ENCODE results near the gene PPP6R3. TPM values are rescaled to one million over a fixed set of nuclear protein-coding genes. Genes with fewer than 3 reads are reported as not detected.
"Not testable (repeated sequence)": the region's sequence is repeated elsewhere in the genome, so short reads cannot be mapped to it uniquely, and the experiment has no call there.

The PPP6R3 gene
- total RNA-seq, 1 donor from 2014 or later = 81.3 TPM

DNA sequence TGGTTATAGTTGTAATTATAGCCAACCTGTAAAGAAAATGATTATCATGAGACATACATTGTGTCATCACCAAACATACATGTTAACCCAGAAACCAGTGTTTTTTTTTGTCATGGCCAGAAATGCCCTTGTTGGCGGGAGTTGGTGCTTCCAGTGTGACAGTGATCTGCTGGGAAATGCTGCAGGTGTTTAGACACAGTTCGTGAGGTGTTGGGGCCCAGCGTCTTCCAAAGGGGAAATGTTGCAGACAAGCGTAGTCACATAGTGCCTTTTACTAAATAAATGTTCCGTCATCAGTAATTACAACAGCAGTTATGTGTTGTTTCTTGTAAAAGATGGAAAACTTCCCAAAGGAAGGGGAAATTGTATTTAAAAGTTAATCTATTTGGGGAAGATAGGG, 131.2 kb downstream of the PPP6R3 start:
- no peak for DNase-seq (ENCODE audit: low spot score)

DNA sequence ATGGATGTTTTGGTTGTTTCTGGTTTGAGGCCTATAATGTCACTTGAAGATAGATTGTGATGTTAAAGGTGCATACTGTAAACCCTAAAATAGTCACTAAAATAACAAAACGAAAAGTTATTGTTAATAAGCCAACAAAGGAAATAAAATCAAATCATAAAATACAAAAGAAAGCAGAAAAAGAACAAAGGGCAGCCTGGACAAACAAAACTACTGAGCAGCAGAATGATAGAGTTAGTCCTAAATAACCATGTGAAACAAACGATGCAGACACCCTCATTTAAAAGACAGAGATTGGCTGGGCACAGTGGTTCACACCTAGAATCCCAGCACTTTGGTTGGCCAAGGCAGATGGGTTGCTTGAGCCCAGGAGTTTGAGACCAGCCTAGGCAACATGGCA, 132.9 kb downstream of the PPP6R3 start:
- DNase-seq (ENCODE audit: low spot score) = no peak

DNA sequence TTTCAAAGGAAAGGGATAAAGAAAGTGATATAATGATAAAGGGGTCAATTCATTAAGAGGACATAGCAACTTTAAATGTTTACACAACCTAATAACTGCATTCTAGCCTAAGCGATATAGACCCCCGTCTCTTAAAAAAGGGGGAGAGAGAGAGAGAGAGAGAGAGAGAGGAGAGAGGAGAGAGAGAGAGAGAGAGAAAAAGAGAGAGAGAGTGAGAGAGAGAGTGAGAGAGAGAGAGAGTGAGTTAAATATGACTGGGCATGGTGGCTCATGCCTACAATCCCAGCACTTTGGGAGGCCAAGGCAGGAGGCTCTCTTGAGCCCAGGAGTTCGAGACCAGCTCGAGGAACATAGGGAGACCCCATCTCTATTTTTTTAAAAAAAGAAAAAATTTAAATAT, 133.6 kb downstream of the PPP6R3 start:
- DNase-seq (ENCODE audit: low spot score) = no peak

DNA sequence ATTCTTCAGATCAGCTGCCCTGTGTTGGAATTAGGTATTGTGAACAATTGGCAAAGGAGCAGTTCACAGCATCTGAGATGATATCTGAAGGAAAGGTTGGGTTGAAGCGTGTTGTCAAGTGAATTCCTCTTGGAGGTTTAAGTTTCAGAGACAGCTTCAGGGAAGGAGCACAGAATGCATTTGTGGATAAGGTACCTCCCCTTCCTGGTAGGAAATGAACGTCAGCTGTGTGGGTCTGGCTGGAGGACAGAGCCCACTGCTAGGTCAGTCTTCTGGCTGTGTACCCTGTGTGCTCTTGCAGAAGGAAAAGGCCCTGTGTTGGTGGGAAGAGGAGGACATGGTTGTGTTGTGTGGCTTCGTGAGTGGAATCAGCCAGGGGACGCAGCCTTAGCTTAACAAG, 135.7 kb downstream of the PPP6R3 start:
- no peak for DNase-seq (ENCODE audit: low spot score)

DNA sequence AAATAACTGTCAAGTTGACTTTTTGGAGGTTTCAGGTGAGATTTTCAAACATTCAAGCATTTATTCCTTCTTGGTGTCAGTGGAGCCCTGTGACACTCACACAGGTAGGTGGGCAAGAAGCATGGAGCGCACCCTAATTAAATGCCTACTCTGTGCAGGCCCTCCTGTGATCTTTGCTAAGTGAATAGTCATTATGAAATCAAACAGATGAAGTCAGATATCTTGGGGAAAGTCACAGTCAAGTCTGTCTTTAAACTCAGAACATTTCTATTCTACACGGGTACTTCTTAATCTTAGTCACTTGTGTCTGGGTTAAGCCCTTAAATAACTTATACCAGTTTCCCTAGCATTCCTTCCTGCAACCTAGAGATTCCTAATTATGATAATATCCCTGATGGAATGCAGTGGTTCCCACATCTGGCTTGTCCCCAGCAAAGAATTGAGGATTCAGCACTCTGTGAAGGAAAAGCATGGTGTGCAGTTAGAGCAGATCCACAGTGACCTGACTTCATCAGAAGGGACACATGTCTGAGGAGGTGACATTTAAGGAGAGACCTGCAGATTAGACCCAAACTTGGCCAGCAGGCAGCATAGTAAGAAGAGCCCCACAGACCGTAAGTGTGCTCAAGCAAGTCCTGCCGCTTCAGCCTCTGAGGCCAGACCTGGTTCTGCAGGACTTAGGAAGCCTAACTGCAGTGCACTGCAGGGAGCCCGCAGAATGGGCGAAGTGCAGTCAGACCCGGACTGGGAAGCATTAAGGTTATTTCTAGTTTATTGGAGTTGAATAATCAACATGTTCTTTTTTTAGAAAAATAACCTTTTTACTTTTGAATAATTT, 138.5 kb downstream of the PPP6R3 start:
- no peak for DNase-seq (ENCODE audit: low spot score)

DNA sequence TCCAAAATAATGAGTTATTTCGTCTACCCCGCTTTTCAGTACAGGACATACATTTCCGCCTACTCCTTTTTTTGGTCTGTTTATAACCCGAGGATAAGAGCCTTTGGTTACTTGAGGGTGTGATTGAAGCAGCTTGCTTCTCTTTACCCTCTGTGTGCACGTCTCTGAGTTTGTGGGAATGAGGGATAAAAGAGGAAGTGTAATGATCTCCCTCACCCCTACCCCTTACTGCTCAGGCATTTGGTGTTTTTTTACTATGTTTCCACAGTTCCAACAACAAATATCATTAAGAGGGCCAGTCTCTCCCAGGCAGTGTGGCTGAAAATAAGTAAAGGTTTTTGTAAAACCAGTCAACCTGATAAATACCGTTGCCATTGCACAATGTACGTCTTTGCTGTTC, 140.6 kb downstream of the PPP6R3 start:
- DNase-seq (ENCODE audit: low spot score) = no peak

DNA sequence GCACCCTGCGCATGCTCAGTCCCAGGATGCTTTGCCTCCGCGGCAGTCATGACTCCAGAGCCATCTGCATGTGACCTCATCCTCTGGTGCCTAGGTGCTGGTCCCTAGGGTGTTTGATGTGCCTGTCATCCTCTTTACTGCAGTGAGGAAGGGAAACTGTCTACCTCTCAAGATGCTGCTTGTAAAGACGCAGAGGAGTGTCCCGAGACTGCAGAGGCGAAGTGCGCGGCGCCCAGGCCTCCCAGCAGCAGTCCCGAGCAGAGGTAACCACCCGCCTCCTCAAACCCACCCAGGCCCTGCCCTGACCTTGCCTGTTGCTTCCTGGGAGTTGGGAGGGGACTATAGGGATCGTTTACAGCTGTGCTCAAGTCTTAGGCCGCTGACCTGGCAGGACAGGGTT, 149.2 kb downstream of the PPP6R3 start:
- no peak for DNase-seq (ENCODE audit: low spot score)

DNA sequence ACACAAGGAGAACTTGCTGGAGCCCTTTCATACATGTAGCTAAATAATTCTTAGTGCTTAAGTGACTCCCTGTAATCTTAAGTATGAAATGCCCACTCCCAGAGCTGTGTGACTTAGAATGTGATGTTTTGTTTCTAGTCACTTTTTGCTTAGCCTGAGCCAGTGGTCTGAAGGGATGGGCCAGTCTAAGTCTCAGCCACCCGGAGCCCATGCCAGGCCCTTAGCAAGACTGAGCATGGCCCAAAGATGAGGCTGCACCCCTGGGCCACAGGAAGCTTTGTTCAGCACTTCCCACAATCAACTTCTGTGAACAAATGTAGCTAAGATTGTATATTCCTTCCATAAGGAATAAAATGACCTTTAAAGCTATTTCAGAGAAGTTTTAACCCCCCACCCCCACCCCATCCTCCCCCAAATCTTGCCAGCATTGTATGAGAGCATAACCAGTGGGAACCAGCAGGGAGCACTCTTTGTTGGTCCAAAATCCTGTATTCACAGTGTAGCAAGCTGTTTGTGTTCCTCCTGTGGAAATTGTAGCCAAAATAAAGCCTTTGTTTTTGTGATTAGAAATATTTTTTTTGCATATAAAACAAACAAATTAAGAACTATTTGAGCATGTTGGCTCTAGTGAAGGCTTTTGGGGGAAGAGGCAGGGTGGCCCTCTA, 150.0 kb downstream of the PPP6R3 start:
- no peak for DNase-seq (ENCODE audit: low spot score)

DNA sequence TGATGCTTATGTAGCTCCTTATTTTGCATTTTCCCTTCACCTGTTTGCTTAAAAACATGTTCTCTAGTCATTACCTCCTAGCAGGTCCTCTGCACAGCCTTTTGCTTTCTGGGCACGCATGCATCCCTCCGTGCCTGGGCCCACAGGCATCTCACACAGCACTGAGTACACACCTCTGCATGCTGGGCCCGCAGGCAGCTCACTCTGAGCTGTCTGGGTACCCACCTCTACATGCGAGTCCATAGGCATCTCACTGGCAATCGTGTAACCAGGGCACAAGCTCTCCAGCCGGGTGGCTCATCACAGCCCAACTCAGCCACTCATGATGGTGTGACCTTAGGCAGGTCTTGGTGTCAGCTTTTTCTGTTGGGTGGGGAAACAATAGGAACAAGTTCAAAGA, 155.1 kb downstream of the PPP6R3 start:
- no peak for DNase-seq (ENCODE audit: low spot score)

DNA sequence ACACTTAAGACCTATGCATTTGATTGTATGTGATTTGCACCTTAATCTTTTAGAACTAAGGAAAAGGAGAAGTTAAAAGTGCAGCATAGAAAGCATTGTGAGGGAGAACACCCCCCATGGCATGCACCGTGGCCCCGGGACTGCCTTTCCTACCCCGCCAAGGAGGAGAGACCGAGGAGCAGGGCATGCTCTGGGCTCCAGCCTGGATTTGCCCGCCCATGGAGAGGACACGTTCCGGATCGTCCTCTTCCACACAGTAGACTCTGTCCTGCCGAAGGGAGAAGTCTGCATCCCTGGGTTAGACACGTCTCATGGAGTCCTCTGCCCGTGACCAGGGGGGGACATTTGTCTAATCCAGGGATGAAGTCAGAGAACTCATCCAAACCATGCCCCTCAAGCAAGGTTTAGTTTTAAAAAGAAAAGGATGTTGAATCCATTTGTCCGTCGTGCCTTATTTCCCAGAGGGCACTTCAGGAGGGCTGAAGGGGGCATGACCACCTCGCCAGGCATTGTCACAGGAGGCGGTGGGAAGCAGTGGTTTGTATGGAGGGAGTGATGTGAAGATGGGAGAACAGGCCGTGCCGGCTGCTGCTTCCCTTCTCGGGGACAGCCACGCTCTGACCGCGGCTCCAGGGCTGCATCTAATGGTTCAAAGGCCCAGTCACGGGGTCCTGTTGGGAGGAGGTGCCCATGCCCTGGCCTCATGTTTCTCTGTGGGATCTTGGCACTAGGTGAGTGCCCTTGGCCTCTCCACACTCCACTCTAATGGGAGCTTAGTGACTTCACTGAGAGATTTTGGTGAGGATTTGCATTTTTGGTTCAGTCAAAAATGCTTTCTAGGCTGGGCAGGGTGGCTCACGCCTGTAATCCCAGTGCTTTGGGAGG, 157.6 kb downstream of the PPP6R3 start:
- peak; percentile 85 for DNase-seq (ENCODE audit: low spot score)

DNA sequence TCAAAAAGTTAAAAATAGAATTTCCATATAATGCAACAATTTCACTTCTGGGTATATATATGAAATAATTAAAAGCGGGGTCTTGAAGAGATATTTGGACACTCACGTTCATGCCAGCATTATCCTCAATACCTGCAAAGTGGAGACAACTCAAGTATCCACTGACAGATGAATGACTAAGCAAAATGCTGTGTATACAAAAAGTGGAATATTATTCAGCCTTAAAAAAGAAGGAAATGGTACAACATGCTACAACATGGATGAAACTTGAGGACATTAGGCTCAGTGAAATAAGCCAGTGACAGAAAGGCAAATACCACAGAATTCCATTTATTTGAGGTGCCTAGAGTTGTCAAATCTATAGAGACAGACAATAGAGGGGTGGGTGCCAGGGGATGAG, 161.3 kb downstream of the PPP6R3 start:
- DNase-seq (ENCODE audit: low spot score) = no peak

DNA sequence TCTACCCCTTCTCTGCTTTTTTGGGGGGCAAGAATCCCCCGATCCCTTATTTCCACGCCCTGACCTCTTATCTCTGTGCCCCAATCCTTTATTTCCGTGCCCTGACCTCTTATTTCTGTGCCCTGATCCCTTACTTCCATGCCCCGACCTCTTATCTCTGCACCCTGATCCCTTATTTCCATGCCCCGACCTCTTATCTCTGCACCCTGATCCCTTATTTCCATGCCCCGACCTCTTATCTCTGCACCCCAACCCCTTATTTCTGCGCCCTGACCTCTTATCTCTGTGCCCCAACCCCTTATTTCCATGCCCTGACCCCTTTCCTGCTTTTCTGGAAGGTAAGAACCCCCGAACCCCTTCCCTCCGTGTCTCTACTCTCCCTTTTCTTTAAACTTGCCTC, 163.2 kb downstream of the PPP6R3 start:
- not testable (repeated sequence) for DNase-seq (ENCODE audit: low spot score)

DNA sequence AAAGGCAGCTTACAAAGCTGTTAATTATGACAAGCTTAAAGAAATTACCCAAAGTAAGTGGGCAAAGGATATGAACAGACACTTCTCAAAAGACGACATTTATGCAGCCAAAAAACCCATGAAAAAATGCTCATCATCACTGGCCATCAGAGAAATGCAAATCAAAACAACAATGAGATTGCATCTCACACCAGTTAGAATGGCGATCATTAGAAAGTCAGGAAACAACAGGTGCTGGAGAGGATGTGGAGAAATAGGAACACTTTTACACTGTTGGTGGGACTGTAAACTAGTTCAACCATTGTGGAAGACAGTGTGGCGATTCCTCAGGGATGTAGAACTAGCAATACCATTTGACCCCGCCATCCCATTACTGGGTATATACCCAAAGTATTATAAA, 164.5 kb downstream of the PPP6R3 start:
- not testable (repeated sequence) for DNase-seq (ENCODE audit: low spot score)

DNA sequence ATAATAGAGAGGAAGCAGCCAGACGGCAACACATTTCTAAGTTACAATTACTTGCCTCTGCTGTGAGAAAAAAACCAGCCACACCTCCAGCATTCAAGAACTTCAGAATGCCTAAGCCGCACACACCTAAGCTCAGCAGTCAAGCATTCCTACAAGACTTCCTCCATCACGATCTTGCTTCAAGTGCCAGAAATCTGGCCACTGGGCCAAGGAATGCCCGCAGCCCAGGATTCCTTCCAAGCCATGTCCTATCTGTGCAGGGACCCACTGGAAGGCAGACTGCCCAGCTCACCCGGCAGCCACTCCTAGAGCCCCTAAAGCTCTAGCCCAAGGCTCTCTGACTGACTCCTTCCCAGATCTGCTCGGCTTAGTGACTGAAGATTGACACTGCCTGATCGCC, 165.7 kb downstream of the PPP6R3 start:
- peak; percentile 59 for DNase-seq (ENCODE audit: low spot score)

DNA sequence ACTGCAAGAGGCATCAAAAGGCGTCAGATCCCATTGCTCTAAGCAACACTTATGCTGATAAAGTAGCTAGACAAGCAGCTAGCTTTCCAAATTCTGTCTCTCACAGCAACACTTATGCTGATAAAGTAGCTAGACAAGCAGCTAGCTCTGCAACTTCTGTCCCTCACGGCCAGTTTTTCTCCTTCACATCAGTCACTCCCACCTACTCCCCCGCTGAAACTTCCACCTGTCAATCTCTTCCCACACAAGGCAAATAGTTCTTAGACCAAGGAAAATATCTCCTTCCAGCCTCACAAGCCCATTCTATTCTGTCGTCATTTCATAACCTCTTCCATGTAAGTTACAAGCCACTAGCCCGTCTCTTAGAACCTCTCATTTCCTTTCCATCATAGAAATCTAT, 168.3 kb downstream of the PPP6R3 start:
- not testable (repeated sequence) for DNase-seq (ENCODE audit: low spot score)

DNA sequence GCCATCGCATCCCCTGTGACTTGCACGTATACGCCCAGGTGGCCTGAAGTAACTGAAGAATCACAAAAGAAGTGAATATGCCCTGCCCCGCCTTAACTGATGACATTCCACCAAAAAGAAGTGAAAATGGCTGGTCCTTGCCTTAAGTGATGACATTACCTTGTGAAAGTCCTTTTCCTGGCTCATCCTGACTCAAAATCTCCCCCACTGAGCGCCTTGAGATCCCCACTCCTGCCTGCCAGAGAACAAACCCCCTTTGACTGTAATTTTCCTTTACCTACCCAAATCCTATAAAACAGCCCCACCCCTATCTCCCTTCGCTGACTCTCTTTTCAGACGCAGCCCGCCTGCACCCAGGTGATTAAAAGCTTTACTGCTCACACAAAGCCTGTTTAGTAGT, 171.8 kb downstream of the PPP6R3 start:
- peak; percentile 11 for DNase-seq (ENCODE audit: low spot score)

DNA sequence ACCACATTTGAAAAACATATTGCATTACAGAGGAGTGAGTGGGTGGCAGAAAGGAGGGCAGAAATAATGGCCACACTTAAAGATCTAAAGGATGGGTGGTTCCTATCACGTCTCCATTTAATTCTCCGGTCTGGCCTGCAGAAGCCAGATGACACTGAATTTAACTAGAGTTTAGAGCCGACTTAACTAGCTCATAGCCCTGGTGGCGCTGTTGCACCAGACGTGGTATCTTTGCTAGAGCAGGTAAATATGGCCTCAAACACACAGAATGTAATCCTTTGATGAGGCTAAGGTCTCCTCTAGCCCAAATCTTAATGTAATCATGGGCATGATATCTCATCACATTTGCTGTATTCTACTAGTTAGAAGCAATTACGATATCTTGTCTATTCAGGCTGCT, 172.2 kb downstream of the PPP6R3 start:
- DNase-seq (ENCODE audit: low spot score) = peak; percentile 39

DNA sequence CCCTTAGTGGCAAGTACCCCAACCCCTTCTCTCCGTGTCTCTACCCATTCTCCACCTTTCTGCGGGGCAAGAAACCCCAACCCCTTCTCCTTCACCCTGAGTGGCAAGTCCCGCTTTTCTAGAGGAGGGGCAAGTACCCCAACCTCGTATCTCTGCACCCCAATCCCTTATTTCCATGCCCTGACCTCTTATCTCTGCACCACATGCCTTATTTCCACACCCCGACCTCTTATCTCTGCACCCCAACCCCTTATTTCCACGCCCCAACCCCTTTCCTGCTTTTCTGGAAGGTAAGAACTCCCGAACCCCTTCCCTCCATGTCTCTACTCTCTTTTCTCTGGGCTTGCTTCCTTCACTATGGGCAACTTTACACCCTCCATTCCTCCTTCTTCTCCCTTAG, 174.1 kb downstream of the PPP6R3 start:
- peak; percentile 53 for DNase-seq (ENCODE audit: low spot score)

DNA sequence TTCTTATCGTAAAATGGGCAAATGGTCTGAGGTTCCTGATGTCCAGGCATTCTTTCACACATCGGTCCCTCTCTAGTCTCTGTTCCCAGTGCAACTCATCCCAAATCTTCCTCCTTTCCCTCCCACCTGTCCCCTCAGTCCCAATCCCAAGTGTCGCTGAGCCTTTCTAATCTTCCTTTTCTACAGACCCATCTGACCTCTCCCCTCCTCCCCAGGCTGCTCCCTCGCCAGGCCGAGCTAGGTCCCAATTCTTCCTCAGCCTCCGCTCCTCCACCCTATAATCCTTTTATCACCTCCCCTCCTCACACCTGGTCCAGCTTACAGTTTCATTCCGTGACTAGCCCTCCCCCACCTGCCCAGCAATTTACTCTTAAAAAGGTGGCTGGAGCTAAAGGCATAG, 174.6 kb downstream of the PPP6R3 start:
- peak; percentile 1 for DNase-seq (ENCODE audit: low spot score)

DNA sequence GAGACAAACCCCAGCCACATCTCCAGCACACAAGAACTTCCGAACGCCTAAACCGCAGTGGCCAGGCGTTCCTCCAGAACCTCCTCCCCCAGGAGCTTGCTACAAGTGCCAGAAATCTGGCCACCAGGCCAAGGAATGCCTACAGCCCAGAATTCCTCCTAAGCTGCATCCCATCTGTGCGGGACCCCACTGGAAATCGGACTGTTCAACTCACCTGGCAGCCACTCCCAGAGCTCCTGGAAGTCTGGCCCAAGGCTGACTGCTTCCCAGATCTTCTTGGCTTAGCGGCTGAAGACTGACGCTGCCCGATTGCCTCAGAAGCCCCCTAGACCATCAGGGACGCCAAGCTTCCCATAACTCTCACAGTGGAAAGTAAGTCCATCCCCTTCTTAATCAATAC, 175.3 kb downstream of the PPP6R3 start:
- peak; percentile 41 for DNase-seq (ENCODE audit: low spot score)

DNA sequence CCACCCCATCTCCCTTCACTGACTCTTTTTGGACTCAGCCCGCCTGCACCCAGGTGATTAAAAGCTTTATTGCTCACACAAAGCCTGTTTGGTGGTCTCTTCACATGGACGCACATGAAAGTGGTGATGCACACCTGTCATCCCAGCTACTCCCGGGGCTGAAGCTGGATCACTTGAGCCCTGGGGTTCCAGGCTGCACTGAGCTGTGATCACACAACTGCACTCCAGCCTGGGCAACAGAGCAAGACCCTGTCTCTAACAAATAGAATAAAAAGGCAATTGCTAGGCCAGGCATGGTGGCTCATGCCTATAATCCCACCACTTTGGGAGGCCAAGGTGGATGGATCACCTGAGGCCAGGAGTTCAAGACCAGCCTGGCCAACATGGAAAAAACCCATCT, 178.8 kb downstream of the PPP6R3 start:
- not testable (repeated sequence) for DNase-seq (ENCODE audit: low spot score)

DNA sequence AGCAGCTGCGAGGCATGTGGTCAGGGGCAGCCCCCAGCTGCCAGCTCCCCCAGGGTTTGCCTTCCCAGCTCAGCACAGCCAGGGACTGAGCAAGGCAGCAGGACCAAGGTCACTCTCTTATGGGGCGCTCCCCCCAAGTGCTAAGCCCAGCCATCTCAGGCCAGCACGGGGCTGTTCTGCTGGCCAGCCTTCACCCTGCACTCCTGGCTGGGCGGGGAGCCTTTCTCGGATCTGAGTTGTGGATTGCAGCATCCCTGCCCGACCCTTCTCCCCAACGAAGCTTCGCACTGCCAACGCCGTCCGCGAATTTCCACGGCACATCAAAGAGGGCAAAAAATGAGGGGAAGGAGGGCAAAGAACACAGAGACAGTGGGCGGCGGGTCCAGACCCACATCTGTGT, 181.3 kb downstream of the PPP6R3 start:
- no peak for DNase-seq (ENCODE audit: low spot score)
